ENCODE data around the gene NDUFV3.

- no peak for TF ChIP-seq CTCF (IDR thresholded peaks at IDR 0.05)
- TF ChIP-seq EP300 (IDR thresholded peaks at IDR 0.05), result no peak
- no peak for TF ChIP-seq POLR2A (IDR thresholded peaks at IDR 0.05)
These were observed 45.0 kb downstream of the NDUFV3 start for GRCh38 chr21:42937960-42938605.

Measured in ovary (tissue), 3 donors.